HG03460 (cell line): Measurements from ENCODE around the gene PKD1.
"Not testable (repeated sequence)": the region's sequence is repeated elsewhere in the genome, so short reads cannot be mapped to it uniquely, and the experiment has no call there.

ENCODE experiments used
- ATAC-seq: cut with Tn5 transposase; IDR thresholded peaks from one replicate; pipeline ENCODE4 v1.9.1; 2021; ENCODE audit not compliant: unreplicated experiment

The PKD1 gene

GRCh38 chr16:2135770-2136490 is at the start of gene PKD1:
Gene PKD1 (minus strand): TSS chr16:2135898. CDS start chr16:2135689, 209 bp downstream.
- ATAC-seq = not testable (repeated sequence)

GRCh38 chr16:2184962-2185361 is 49.3 kb upstream of the PKD1 start:
- ATAC-seq = no peak

- no peak for ATAC-seq
Observed at GRCh38 chr16:2184346-2184745, 48.6 kb upstream of the PKD1 start.

- no peak for ATAC-seq
Observed at GRCh38 chr16:2183671-2184070, 48.0 kb upstream of the PKD1 start.

- ATAC-seq = no peak
Observed at GRCh38 chr16:2181952-2182351, 46.3 kb upstream of the PKD1 start.

GRCh38 chr16:2180962-2181923 is 45.5 kb upstream of the PKD1 start:
- no peak for ATAC-seq

- ATAC-seq = no peak
Observed at GRCh38 chr16:2180461-2180860, 44.8 kb upstream of the PKD1 start.

GRCh38 chr16:2179576-2179975 is 43.9 kb upstream of the PKD1 start:
- ATAC-seq = no peak

GRCh38 chr16:2179107-2179501 is 43.4 kb upstream of the PKD1 start:
- ATAC-seq = no peak

- no peak for ATAC-seq
Observed at GRCh38 chr16:2178321-2179106, 42.8 kb upstream of the PKD1 start.

- ATAC-seq = no peak
Observed at GRCh38 chr16:2177561-2177960, 41.9 kb upstream of the PKD1 start.

GRCh38 chr16:2177101-2177500 is 41.4 kb upstream of the PKD1 start:
- ATAC-seq = no peak

GRCh38 chr16:2176047-2176446 is 40.3 kb upstream of the PKD1 start:
- no peak for ATAC-seq

- ATAC-seq = no peak
Observed at GRCh38 chr16:2175454-2175853, 39.8 kb upstream of the PKD1 start.

- no peak for ATAC-seq
Observed at GRCh38 chr16:2174396-2175131, 38.9 kb upstream of the PKD1 start.

- no peak for ATAC-seq
Observed at GRCh38 chr16:2173916-2174315, 38.2 kb upstream of the PKD1 start.

- no peak for ATAC-seq
Observed at GRCh38 chr16:2173366-2173765, 37.7 kb upstream of the PKD1 start.

GRCh38 chr16:2172688-2173335 is 37.1 kb upstream of the PKD1 start:
- no peak for ATAC-seq

GRCh38 chr16:2171601-2172178 is 36.0 kb upstream of the PKD1 start:
- ATAC-seq = no peak
